Fibroblast of mammary gland (primary cell): ENCODE measurements around the gene CCDC148.

ENCODE experiments used
- DNase-seq: peaks from one replicate; pipeline ENCODE4 v3.0.0-alpha.2; 2010; ENCODE audit warnings: low read depth
- H3K4me3 ChIP-seq: 2 replicates; pipeline ENCODE4 v1.5.1; 2011; ENCODE audit warnings: low read depth, mild to moderate bottlenecking, low read length, moderate library complexity; ENCODE audit not compliant: control insufficient read depth
- TF ChIP-seq, protein P1 (sequence below): conservative IDR thresholded peaks from 2 replicates; pipeline ENCODE4 v1.5.1; 2011; ENCODE audit warnings: low read depth, low read length, inconsistent platforms; ENCODE audit not compliant: control insufficient read depth, insufficient read depth

CCDC148 gene

DNA sequence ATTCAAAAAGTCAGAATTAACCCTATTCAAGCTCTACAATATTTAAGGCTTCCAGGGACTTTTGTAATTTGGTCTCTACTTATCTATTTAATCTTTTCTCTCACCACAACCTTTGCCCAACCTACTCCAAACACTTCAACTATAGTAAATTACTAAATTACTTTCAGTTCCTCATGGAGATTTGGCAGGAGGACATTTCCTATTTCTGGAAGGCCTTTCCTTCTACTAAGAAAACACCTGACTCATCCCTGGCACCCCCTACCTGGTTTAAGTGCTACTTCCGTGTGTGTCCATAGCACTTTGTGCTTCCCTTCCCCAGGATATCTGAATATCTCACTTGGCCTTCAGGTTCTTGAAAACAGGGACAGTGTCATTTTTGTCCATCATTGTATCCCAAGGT, 258.6 kb downstream of the CCDC148 start:
- TF ChIP-seq, protein P1, sequence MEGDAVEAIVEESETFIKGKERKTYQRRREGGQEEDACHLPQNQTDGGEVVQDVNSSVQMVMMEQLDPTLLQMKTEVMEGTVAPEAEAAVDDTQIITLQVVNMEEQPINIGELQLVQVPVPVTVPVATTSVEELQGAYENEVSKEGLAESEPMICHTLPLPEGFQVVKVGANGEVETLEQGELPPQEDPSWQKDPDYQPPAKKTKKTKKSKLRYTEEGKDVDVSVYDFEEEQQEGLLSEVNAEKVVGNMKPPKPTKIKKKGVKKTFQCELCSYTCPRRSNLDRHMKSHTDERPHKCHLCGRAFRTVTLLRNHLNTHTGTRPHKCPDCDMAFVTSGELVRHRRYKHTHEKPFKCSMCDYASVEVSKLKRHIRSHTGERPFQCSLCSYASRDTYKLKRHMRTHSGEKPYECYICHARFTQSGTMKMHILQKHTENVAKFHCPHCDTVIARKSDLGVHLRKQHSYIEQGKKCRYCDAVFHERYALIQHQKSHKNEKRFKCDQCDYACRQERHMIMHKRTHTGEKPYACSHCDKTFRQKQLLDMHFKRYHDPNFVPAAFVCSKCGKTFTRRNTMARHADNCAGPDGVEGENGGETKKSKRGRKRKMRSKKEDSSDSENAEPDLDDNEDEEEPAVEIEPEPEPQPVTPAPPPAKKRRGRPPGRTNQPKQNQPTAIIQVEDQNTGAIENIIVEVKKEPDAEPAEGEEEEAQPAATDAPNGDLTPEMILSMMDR, result no peak
- DNase-seq, result no peak
- H3K4me3 ChIP-seq, result no peak overlapping the region

DNA sequence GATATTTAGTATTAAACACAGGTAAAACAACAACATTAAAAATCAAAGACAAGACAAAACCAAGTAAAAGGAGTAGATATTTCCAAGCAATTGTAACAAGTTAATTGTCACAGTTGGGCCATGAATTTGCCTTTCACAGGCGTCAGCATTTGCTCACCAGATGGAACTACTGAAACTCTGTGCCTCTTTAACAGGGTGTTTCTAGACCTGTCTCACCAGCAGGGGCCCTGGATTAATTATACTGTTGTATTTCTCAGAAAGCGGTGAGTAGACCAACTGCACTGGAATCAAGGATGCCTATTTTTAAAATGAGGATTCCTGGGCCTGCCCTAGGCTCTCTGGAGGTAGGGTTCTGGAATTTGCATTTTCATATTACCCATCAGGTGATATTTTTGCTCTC, 262.3 kb downstream of the CCDC148 start:
- TF ChIP-seq, protein P1, result no peak
- H3K4me3 ChIP-seq, result no peak overlapping the region
- no peak for DNase-seq

DNA sequence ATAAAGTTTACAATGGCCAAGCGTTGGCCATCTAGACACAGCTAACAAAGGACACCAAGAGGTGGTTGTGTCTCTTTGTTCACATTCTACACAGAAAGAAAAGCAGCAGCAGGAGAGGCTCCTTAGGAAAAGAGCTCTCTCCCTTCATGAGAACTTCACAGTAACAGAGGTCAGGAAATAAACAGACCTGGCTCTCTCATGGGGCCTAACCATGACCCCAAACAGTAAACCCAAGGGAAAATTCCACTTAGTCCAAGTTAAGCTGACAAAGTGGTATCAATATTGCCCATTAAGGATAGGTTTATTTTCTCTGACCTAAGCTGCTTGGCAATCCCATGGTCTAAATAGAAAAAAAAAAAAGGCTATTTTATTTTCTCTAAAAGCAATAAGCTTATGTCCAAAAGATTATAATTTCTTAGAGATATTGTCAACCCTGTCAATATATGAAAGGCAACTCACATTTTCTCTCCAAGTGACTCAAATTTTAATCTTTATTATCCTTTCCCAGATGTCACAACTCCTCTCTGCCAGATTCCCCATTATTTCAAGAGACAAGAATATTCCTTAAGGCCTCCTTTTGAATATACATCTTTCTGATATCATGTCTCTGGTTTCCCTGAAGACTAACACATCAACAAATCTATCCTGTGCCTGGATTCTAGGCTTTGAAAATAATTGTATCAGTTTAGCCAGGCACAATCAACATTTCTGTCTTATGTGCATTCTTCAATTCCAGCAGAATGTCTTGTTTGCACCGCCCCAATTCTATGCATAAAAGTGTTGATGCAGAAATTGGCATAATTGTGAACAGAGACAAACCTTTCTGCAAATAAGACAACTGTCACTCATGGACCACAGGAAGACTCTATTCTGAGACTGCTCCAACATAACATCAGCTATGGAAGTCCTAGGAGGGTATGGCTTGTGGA, 263.8 kb downstream of the CCDC148 start:
- H3K4me3 ChIP-seq, result no peak overlapping the region
- DNase-seq, result no peak
- TF ChIP-seq, protein P1, result no peak

DNA sequence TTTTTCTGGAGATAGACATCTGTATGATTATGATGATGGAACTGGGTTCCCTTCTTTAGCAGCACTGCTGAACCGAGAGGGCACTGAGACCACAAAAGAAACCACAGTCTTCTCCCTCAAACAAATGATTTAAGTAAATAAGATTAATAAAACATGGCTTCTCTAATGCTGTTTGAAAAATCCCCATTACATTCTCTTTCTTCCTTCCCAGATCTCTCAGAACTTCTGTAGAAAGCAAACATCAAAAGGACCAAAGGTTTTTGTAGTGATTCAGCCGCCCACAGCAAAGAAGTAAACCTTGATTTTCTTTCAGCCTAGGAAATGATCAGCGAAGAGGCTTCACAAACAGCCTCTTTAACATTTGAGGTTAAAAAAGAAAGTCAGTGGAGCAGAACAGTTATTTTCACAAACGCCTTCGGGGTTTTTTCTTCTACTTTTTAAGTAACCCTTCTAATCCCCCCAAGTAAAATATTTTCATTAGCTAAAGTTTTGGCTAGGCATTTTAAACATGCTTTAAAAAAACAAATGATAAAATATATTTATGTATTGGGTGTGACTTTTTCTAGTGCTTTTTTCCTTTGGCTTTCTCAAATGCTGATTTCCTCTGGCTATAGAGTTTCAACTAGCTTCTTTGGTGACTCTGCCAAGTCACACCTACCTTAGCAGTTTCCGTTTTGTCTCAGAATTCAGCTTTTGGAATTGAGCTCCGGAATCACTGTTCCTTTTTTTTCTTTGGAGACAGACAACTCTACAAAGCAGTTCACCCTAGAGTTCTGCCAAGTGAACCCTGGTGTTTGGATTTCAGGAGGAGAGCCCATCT, 265.3 kb downstream of the CCDC148 start:
- H3K4me3 ChIP-seq, result no peak overlapping the region
- TF ChIP-seq, protein P1, result no peak

DNA sequence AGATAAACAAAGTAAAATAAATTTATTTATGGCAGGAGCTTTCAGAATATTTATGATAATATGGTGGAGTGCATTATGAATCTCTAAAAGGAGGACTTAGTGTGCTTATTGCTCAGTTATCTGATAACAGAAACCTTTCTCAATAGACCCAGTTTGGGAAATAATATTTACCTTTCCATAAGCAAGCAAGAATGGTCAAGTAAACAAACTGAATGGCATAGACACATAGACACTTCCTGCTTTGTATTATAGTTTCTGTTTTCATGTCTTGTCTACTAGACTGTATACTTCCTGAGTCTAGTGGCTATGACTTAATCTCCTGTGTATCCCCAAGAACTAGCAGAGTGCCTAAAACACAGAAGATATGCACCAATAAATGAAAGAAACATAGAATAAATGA, 267.0 kb downstream of the CCDC148 start:
- DNase-seq, result no peak
- no peak overlapping the region for H3K4me3 ChIP-seq
- TF ChIP-seq, protein P1, result no peak

More for the DNA sequence above, 265.3 kb downstream of the CCDC148 start:
- DNase-seq, result no peak

DNA sequence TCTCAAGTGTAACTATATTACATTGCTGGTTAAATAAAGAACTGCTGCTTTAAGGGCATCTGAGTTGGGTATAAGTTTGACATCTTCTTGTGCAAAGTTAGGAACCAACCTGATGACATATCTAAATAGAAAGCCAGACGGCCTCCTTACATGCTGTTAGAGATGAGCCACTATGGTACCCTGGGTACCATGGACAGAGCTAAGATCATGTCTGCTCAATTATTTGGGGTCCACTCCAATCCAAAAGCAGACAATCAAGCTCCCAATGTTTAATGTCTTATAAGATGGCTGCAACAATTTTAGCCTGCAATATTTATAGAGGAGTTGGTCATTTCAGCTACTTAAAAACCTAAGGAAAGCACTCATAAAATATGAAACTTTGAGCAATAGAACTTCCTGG, 268.6 kb downstream of the CCDC148 start:
- no peak overlapping the region for H3K4me3 ChIP-seq
- DNase-seq, result no peak
- TF ChIP-seq, protein P1, result no peak
